GM12872 (cell line): ENCODE results near the gene STAG3.

ENCODE experiments used
- CTCF ChIP-seq: IDR thresholded peaks from 3 replicates; pipeline ENCODE4 v1.5.1; 2011; ENCODE audit warnings: low read depth, mild to moderate bottlenecking, low read length, moderate library complexity; ENCODE audit not compliant: insufficient read depth

STAG3 gene

GRCh38 chr7:100177045-100178001 lies at the start of gene STAG3, which contains the start of gene GPC2:
STAG3 (plus strand) TSS chr7:100177918; CDS start chr7:100180557, 2,639 bp downstream.
GPC2 (minus strand) TSS chr7:100177381; CDS start chr7:100177199, 182 bp downstream.
- TF ChIP-seq CTCF = no peak

- no peak for TF ChIP-seq CTCF
Measured at GRCh38 chr7:100128637-100128963, 49.1 kb upstream of the STAG3 start.

- TF ChIP-seq CTCF = peak; percentile 85
Measured at GRCh38 chr7:100130608-100131453, 46.9 kb upstream of the STAG3 start.

- no peak for TF ChIP-seq CTCF
Measured at GRCh38 chr7:100132126-100132525, 45.6 kb upstream of the STAG3 start.

GRCh38 chr7:100132697-100133151 lies 45.0 kb upstream of the STAG3 start:
- peak; percentile 99 for TF ChIP-seq CTCF

- TF ChIP-seq CTCF = no peak
Measured at GRCh38 chr7:100137851-100138760, 39.6 kb upstream of the STAG3 start.
